Measurements from ENCODE around the gene TAF6. TPM values are rescaled to one million over a fixed set of nuclear protein-coding genes. Genes with fewer than 3 reads are reported as not detected.

Gene TAF6
- total and polyA plus RNA-seq, 9 of the 15 experiments (the other 6 are each of a cell fraction or from before 2014, with no cell fraction given) = 0.78 to 78.7 (median 21.3) TPM

DNA sequence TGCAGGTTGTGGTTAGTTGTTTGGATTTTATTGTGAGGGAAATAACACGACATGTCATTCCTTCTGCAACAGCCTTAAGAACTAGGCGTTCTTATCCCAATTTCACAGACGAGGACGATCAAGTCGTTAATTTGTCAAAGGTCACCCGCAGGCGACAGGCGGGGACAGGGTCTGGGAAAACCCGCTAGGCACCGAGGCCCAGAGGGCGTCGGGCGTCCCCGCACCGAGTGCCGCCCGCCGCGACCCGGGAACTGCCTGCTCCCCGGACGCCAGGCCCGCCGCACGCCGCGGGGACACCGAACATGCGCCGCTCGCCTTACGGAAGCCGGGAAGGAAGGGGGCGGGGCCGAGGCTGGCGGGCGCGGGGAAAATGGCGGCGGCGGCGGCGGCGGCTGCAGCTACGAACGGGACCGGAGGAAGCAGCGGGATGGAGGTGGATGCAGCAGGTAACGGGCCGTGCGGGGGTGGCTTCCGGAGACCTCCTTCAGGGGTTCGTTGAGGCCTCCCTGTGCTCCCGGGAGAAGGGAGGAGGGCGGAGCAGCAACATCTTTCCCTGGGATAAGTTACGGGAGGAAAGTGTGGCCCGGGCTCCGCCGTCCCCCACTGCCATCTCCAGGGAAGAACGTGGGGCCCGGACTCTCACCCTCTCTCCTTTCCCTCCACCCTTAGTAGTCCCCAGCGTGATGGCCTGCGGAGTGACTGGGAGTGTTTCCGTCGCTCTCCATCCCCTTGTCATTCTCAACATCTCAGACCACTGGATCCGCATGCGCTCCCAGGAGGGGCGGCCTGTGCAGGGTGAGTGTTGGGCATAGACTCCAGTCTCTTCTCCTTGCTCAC, 30.3 kb downstream of the TAF6 start, which contains the start of gene COPS6 (continued):
- TF ChIP-seq MNT (conservative IDR thresholded peaks at IDR 0.05) (peak; percentile 87 to 96), SMC3 (conservative IDR thresholded peaks at IDR 0.05; ENCODE audit: insufficient read depth, low read depth, low read length) (no peak), SREBF2 (CRISPR knock-in tag; IDR thresholded peaks at IDR 0.05) (no peak), DNMT1 (IDR thresholded peaks at IDR 0.05) (no peak), ZNF134 (CRISPR knock-in tag; conservative IDR thresholded peaks at IDR 0.05) (0 out of 2 replicates have a peak, but pooled peaks have one; percentile 22), TCF7 (IDR thresholded peaks at IDR 0.05; ENCODE audit: borderline replicate concordance) (no peak), ZNF589 (CRISPR knock-in tag; IDR thresholded peaks at IDR 0.05; ENCODE audit: low read depth) (peak; percentile 84), JUND (IDR thresholded peaks at IDR 0.05; ENCODE audit: borderline replicate concordance, low read depth, low read length) (peak; percentile 9), JUND (tag; IDR thresholded peaks at IDR 0.05; ENCODE audit: borderline replicate concordance, low read depth, low read length) (peak; percentile 45; the same call in 2 of the 3 replicates), BMI1 (IDR thresholded peaks at IDR 0.05; ENCODE audit: low read length) (no peak), GTF2A2 (tag; IDR thresholded peaks at IDR 0.05) (peak; percentile 62), CHD2 (IDR thresholded peaks at IDR 0.05; ENCODE audit: low read depth, low read length) (peak; percentile 13; the same call in 1 of the 2 replicates), CBX2 (IDR thresholded peaks at IDR 0.05; ENCODE audit: insufficient read depth, low read length, poor library complexity, severe bottlenecking) (no peak), RCOR1 (IDR thresholded peaks at IDR 0.05; ENCODE audit: borderline replicate concordance in 1 of 2, low read depth in 2 of 2, low read length in 2 of 2) (peak; percentile 10 to 33; a peak in 2 of 4 replicates), ZNF316 (IDR thresholded peaks at IDR 0.05) (no peak), NFIC (IDR thresholded peaks at IDR 0.05) (peak; percentile 62; the same call in 1 of the 2 replicates), SRF (CRISPR knock-in tag; IDR thresholded peaks at IDR 0.05) (peak in 1 of 2 experiments; percentile 68; a peak in 2 of 4 replicates), PHB (CRISPR knock-in tag; IDR thresholded peaks at IDR 0.05) (no peak), RAD51 (IDR thresholded peaks at IDR 0.05; ENCODE audit: borderline replicate concordance, low read depth) (no peak), MXI1 (IDR thresholded peaks at IDR 0.05; ENCODE audit: low read depth, low read length) (peak; percentile 78; the same call in 1 of the 2 replicates), PHTF2 (CRISPR knock-in tag; IDR thresholded peaks at IDR 0.05) (no peak), RBM17 (IDR thresholded peaks at IDR 0.05; ENCODE audit: borderline replicate concordance, low read depth, low read length) (no peak)
- TF ChIP-seq, protein P1, sequence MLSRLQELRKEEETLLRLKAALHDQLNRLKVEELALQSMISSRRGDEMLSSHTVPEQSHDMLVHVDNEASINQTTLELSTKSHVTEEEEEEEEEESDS (CRISPR knock-in tag; IDR thresholded peaks at IDR 0.05) = no peak
- TF ChIP-seq, protein P2, sequence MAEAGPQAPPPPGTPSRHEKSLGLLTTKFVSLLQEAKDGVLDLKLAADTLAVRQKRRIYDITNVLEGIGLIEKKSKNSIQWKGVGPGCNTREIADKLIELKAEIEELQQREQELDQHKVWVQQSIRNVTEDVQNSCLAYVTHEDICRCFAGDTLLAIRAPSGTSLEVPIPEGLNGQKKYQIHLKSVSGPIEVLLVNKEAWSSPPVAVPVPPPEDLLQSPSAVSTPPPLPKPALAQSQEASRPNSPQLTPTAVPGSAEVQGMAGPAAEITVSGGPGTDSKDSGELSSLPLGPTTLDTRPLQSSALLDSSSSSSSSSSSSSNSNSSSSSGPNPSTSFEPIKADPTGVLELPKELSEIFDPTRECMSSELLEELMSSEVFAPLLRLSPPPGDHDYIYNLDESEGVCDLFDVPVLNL (CRISPR knock-in tag; IDR thresholded peaks at IDR 0.05; ENCODE audit: low read depth) = peak; percentile 88
- TF ChIP-seq, protein P3, sequence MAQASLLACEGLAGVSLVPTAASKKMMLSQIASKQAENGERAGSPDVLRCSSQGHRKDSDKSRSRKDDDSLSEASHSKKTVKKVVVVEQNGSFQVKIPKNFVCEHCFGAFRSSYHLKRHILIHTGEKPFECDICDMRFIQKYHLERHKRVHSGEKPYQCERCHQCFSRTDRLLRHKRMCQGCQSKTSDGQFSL (CRISPR knock-in tag; IDR thresholded peaks at IDR 0.05) = no peak; the same call in none of the 2 replicates
- TF ChIP-seq, protein P3 (tag; IDR thresholded peaks at IDR 0.05) = no peak; a peak in 1 of 4 replicates

All from K562 (cell line).